ENCODE measurements around the gene MAPRE2. TPM values are rescaled to one million over a fixed set of nuclear protein-coding genes. Genes with fewer than 3 reads are reported as not detected.
"Not testable (repeated sequence)": the region's sequence is repeated elsewhere in the genome, so short reads cannot be mapped to it uniquely, and the experiment has no call there.

The MAPRE2 gene
- total RNA-seq, 1 experiment from 2014 or later, result 23.1 TPM

DNA sequence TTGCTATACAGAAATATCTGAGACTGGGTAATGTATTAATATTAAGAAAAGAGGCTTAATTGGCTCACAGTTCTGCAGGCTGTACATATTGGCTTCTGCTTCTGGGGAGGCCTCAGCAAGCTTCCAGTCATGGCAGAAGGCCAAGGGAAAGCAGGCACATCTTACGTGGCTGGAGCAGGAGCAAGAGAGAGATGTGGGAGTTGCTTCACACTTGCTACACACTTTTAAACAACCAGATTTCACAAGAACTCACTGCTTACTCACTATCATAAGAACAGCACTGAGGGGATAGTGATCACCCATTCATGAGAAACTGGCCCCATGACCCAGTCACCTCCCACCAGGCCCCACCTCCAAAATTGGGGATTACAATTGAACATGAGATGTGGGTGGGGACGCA is 50.6 kb downstream of the MAPRE2 start:
- no peak for DNase-seq (ENCODE audit: low spot score)

- DNase-seq (ENCODE audit: low spot score), result no peak
Measured at GRCh38 chr18:35095983-35096676, 54.9 kb downstream of the MAPRE2 start.

- DNase-seq (ENCODE audit: low spot score), result no peak
Measured at GRCh38 chr18:35096677-35097011, 55.4 kb downstream of the MAPRE2 start.

DNA sequence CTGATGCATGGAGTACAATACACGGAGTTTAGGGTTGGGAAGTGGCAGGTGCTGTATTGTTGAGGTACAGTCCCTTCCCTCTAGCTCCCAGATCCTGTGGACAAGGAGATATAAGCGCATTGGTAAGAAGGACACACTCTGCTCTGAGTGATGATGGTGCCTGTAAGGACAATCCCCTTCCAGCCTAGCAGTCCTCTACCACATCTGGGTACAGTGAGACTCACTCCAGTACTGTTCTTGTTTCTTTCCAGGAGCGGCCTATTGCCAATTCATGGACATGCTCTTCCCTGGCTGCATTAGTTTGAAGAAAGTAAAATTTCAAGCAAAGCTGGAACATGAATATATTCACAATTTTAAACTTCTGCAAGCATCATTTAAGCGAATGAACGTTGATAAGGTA is 56.0 kb downstream of the MAPRE2 start:
- no peak for DNase-seq (ENCODE audit: low spot score)

DNA sequence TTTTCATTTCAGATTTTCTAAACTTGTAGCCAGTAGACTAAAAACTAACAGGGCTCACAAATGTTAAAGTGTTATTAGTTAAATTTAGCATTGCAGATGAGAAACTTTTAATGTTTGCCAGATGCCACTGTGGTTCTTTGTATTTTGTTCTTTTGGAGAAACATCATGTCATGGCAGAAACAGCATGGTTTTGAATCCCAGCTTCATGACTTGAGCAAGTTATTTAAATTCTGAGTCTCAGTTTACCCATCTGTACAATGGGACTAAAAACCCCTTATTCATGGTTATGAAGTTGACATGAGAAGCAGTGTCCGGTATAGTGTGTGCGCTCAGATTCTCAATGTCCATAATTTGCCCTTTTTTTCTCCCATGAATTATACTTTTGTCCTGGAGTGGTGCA is 56.5 kb downstream of the MAPRE2 start:
- no peak for DNase-seq (ENCODE audit: low spot score)

DNA sequence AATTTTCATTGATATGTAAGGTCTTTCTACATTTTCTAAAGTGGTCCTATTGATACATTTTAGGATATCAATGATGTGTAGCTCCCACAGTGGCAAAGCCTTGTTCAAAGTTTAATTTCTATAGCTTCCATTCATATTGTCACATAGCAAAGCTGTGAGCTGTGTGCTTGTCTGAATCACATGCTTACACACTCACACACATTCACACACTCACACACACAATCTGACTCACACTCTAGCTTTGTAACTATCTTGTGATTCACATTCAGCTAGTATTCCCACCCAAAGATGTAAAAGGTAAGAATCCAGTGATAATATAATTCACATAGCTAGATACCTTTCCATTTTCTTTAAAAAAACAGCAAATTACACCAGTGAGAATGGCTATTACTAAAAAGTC is 58.7 kb downstream of the MAPRE2 start:
- no peak for DNase-seq (ENCODE audit: low spot score)

- DNase-seq (ENCODE audit: low spot score), result no peak
Measured at GRCh38 chr18:35104391-35105051, 63.3 kb downstream of the MAPRE2 start.

DNA sequence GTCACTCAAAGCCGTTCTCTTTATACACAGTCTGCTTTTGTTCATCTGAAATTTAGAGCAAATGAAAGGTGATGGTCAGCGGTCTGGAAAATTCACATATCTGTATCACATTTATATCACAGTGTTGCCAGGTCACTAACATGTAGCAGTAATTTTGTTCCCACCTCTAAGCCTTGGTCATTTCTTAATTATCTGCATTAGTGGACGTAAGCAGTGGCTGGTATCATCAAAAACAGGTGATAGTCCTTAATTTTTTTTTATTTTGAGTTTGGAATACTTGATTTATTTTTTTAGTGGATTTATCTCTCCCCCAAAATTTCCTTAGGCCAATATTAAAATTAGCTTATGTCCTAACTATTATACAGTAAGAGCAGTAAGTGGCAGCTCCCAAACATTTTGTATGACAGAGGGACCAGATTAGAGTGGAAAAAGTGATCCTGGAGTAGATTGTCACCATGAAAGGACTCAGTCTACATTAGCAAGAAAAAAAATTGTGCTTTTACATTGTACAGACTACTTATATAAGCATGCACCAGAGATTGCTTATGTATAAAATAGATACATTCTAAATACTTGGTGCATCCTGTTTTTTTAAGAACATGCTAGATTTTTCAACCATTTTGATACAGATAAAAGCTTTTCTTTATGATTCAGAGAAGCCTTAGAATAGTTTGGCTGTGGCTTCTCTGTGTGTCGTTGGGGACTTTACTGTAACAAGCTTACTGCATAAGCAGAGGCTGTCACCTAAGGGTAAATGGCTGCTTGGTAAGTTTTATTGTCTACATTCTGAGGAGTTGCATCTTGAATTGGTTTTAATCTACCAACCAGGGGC is 65.0 kb downstream of the MAPRE2 start:
- no peak for DNase-seq (ENCODE audit: low spot score)

DNA sequence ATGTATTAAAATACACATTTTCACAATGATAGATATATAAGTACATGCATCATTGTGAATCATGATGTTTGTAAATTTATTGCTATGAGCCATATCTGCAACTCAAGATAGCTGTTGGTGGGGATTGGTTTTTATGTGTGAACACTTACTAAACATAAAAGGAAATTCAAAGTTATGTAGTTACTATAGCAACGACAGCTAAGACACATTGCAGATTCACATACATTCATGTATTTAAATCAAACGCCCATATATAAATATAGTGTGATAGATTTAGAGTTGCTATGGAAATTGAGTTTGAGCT is 65.6 kb downstream of the MAPRE2 start:
- no peak for DNase-seq (ENCODE audit: low spot score)

DNA sequence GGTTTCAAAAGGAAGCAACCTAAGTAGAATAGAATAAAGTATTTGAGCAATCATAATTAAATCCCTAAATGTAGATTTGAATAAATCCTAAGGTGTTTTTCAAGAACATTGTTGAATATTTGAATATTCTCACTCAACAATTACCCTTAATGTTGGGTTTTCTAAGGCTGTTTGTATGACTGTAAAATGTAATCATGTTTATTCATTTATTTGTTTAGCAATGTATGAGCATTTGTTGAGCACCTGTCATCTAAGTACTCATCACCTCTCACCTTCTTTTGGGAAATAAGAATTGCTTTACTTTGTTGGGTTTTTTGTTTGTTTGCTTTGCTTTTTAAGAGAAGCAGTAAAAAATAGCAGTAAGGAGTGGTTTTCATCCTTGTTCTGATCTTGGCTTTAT is 66.0 kb downstream of the MAPRE2 start:
- no peak for DNase-seq (ENCODE audit: low spot score)

- not testable (repeated sequence) for DNase-seq (ENCODE audit: low spot score)
Measured at GRCh38 chr18:35108088-35108487, 66.9 kb downstream of the MAPRE2 start.

GRCh38 chr18:35110059-35110458 is 68.8 kb downstream of the MAPRE2 start:
- no peak for DNase-seq (ENCODE audit: low spot score)

DNA sequence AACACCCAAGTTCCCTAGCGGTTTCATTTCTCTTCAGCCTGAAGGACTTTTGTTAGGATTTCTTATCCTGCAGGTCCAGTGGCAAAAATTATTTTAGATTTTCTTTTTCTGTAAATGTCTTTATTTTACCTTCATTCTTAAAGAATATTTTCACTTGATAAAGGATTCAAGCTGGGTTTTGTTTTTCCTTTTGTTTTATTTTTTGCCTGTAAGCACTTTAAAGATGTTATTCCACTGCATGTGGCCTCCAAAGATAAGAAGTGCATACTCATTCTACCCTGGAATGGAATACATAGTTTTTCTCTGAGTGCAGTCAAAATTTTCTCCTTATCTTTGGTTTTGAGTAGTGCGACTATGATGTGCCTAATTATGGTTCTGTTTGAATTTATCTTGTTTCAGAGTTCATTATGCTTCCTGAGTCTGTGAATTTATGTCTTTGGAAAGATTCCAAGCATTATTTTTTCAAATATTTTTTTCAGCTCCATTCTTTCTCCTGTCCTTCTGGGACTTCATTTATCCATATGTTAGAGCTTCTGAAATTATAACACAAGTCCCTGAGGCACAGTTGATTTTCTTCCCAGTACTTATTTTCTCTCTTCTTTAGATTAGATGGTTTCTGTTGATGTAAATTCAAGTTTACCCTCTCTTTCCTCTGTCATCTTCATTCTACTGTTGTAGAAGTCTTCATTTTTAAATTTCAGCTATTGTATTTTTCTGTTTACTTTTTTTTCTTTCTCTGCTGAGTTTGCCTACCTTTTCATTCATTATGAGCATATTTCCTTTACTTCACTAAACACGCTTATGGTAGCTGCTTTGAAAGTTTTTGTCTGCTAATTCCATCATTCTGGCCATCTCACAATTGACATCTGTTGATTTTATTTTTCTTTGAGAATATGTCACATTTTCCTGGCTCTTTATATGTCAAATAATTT is 69.6 kb downstream of the MAPRE2 start:
- DNase-seq (ENCODE audit: low spot score), result no peak

DNA sequence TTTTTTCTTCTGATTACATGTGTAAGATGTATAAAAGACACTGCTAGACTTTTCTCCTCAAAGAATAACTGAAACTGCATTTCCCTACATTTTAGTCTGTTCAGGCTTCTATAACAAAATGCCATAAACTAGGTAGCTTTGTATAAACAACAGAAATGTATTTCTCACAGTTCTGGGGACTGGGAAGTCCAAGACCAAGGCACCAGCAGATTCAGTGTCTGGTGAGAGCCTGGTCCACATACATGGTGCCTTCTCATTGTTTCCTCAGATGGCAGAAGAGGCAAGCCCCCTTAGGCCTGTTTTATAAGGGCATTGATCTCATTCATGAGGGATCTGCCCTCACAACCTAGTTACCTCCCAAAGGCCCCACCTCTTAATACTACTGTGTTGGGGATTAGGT is 71.5 kb downstream of the MAPRE2 start:
- no peak for DNase-seq (ENCODE audit: low spot score)

DNA sequence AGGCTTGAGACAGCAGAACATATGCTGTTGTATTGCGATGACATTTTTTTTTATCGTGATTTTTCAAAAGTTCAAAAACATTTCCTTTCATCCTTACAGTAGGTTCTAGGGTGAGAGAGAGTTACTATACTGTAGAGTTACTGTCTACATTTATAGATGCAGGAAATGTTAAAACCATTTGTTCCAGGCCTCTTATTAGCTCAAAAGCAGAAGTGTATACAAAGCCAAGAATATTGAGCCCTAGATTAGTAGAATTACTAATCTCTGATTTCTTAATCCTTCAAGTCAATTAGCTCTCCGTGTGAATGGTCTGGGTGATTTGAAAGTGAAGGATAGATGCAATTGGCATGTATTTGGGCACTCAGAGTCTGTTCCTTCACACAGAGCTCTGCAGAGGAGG is 73.1 kb downstream of the MAPRE2 start:
- DNase-seq (ENCODE audit: low spot score), result no peak

- no peak for DNase-seq (ENCODE audit: low spot score)
Measured at GRCh38 chr18:35116784-35117318, 75.6 kb downstream of the MAPRE2 start.

- DNase-seq (ENCODE audit: low spot score), result no peak
Measured at GRCh38 chr18:35117372-35117771, 76.2 kb downstream of the MAPRE2 start.

DNA sequence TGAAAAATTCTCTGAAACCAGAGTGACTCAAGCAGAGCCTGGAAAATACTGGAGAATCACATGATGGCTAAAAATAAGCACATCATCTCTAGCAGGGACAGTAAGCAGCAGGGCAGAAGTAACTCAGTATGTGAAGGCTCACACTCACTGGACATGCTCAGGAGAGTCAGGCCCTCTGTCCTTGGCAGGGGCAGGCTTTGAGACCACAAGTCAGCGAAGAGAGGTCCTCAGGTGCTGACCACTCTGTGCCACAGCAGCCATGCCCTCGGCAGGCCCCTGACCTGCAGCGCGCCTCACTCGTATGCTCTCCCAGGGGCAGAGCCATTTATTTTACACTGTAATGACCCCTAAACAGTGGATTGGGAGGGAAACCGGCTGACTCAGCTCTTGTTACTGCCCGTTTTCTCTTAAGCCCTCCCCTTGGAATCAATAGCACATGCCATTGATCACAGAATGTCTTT is 76.8 kb downstream of the MAPRE2 start:
- peak; percentile 46 for DNase-seq (ENCODE audit: low spot score)

- DNase-seq (ENCODE audit: low spot score), result no peak
Measured at GRCh38 chr18:35118641-35119040, 77.4 kb downstream of the MAPRE2 start.

- no peak for DNase-seq (ENCODE audit: low spot score)
Measured at GRCh38 chr18:35121038-35121437, 79.8 kb downstream of the MAPRE2 start.

- no peak for DNase-seq (ENCODE audit: low spot score)
Measured at GRCh38 chr18:35121531-35121930, 80.3 kb downstream of the MAPRE2 start.
